Gastrocnemius medialis (tissue), 4 donors: ENCODE data around the gene CDRT15L2.
"Not testable (repeated sequence)": the region's sequence is repeated elsewhere in the genome, so short reads cannot be mapped to it uniquely, and the experiment has no call there.

ENCODE experiments used
- CTCF ChIP-seq, 5 experiments: fragments of 450-650 bp in 3 of 5; fragments of 200-600 bp in 2 of 5; sonication (generic) in 2 of 5; IDR thresholded peaks in 4 of 5; conservative IDR thresholded peaks in 1 of 5; 1 replicate in 4 of 5; 2 replicates in 1 of 5; pipeline ENCODE4 v1.5.1; 2016 to 2019; ENCODE audit warnings: antibody characterized with exemption in 5 of 5, mild to moderate bottlenecking in 3 of 5, moderate library complexity in 3 of 5
- POLR2A ChIP-seq, 2 donors: fragments of 450-650 bp; IDR thresholded peaks; one replicate each; pipeline ENCODE4 v1.6.1; 2017; ENCODE audit warnings: antibody characterized with exemption in 2 of 2, mild to moderate bottlenecking in 2 of 2, moderate library complexity in 2 of 2

- TF ChIP-seq POLR2A (IDR thresholded peaks at IDR 0.05); CTCF (IDR thresholded peaks at IDR 0.05 in 4 of 5, conservative IDR thresholded peaks at IDR 0.05 in 1 of 5): not testable (repeated sequence)
These were observed 14.3 kb upstream of the CDRT15L2 start for GRCh38 chr17:20565245-20565644.
